Panc1 (cell line): Measurements from ENCODE around the gene FGF14. TPM values are rescaled to one million over a fixed set of nuclear protein-coding genes. Genes with fewer than 3 reads are reported as not detected.

Source experiments
- ATAC-seq: fragments of 200-7000 bp; cut with Tn5 transposase; 2 replicates; pipeline ENCODE4 v1.9.1; 2020; ENCODE audit warnings: mild to moderate bottlenecking, moderate library complexity
- BruUV-seq: library from RNA; stranded (reverse); fragments of 400-500 nt; replicated peaks from 2 replicates; lab custom pipeline; 2021; lab: Mats Ljungman, UMichigan
- CTCF ChIA-PET: fragments of 300-600 bp; sonication (Branson Sonifier 250); formaldehyde crosslinking; loops from one replicate; lab custom pipeline; 2022; ENCODE audit warnings: antibody characterized with exemption; lab: Charles Lee
- POLR2A ChIA-PET: fragments of 300-600 bp; sonication (Branson Sonifier 250); formaldehyde crosslinking; loops from one replicate; lab custom pipeline; 2022; ENCODE audit warnings: antibody characterized with exemption; lab: Charles Lee
- DNase-seq: peaks from one replicate; pipeline ENCODE4 v3.0.0-alpha.2; 2010; ENCODE audit warnings: low read depth, low spot score
- H3K27ac ChIP-seq: 2 replicates; pipeline ENCODE4 v1.5.1; 2011; ENCODE audit warnings: mild to moderate bottlenecking, low read length, inconsistent platforms
- H3K27me3 ChIP-seq: fragments of 200-500 bp; sonication (Bioruptor generic); 2 replicates; pipeline ENCODE4 v1.6.0; 2014; ENCODE audit warnings: low read length, inconsistent platforms; ENCODE audit not compliant: control insufficient read depth, insufficient read depth
- H3K36me3 ChIP-seq: fragments of 200-500 bp; sonication (Bioruptor generic); 2 replicates; pipeline ENCODE4 v1.5.1; 2014; ENCODE audit warnings: inconsistent platforms, mild to moderate bottlenecking, low read length, moderate library complexity; ENCODE audit not compliant: control insufficient read depth, insufficient read depth
- H3K4me1 ChIP-seq: 2 replicates; pipeline ENCODE4 v1.5.1; 2011; ENCODE audit warnings: inconsistent platforms, mild to moderate bottlenecking, low read length, moderate library complexity; ENCODE audit not compliant: control insufficient read depth, insufficient read depth
- H3K4me3 ChIP-seq, 2 experiments: 2 replicates each; pipeline ENCODE4 v1.5.1; 2011 to 2012; ENCODE audit warnings: low read depth in 2 of 2, low read length in 2 of 2, mild to moderate bottlenecking in 2 of 2, inconsistent platforms in 1 of 2, moderate library complexity in 1 of 2
- H3K9me3 ChIP-seq: fragments of 200-500 bp; sonication (Bioruptor generic); 2 replicates; pipeline ENCODE4 v1.5.1; 2014; ENCODE audit warnings: low read depth, mild to moderate bottlenecking, inconsistent platforms, low read length, moderate library complexity; ENCODE audit not compliant: control insufficient read depth, insufficient read depth
- CTCF ChIP-seq: fragments of 450-650 bp; IDR thresholded peaks from 2 replicates; pipeline ENCODE4 v1.5.1; 2017; ENCODE audit warnings: mild to moderate bottlenecking
- POLR2AphosphoS5 ChIP-seq: IDR thresholded peaks from 2 replicates; pipeline ENCODE4 v1.6.1; 2012; ENCODE audit warnings: mild to moderate bottlenecking, low read depth, low read length, moderate library complexity
- REST ChIP-seq, 2 experiments: IDR thresholded peaks; 2 replicates each; pipeline ENCODE4 v1.6.1; 2011 to 2012; ENCODE audit warnings: low read depth in 2 of 2, control low read depth in 1 of 2, low read length in 1 of 2, mild to moderate bottlenecking in 1 of 2, moderate library complexity in 1 of 2; ENCODE audit not compliant: insufficient read depth in 1 of 2
- SIN3A ChIP-seq: IDR thresholded peaks from 2 replicates; pipeline ENCODE4 v1.6.1; 2012; ENCODE audit warnings: low read depth, mild to moderate bottlenecking, low read length, moderate library complexity, borderline replicate concordance; ENCODE audit not compliant: insufficient read depth
- TCF7L2 ChIP-seq: IDR thresholded peaks from 2 replicates; pipeline ENCODE4 v1.6.1; 2011; ENCODE audit warnings: mild to moderate bottlenecking, low read depth, low read length, inconsistent platforms
- in situ Hi-C: cut with HindIII; loops from 2 replicates; pipeline ENCODE4 v1.10.0; 2016; ENCODE audit warnings: low sequenced_read_pairs, low pct_unique_long_range_greater_than_20kb
- intact Hi-C: fragments of 100-400 bp; cut with micrococcal nuclease; formaldehyde crosslinking; loops from one replicate; pipeline ENCODE4 v1.10.0; 2022; ENCODE audit not compliant: unreplicated experiment
- total RNA-seq: library from RNA; stranded (reverse); gene quantifications from one replicate; pipeline ENCODE4 v1.2.1, GENCODE V29; 2021; ENCODE audit not compliant: unreplicated experiment

FGF14 gene
- total RNA-seq, 1 experiment from 2014 or later: 0.03 TPM

GRCh38 chr13:101736566-101736965, 665.3 kb downstream of the FGF14 start:
- in situ Hi-C loops: no loop called here

GRCh38 chr13:101730420-101731000, 671.3 kb downstream of the FGF14 start:
- no peak overlapping the region for H3K4me3 ChIP-seq
- in situ Hi-C loops (no loop called here), intact Hi-C loops (no loop called here)
- no TSS peak for BruUV-seq
- no peak for DNase-seq
- no peaks in the 10 kb centered on the region for H3K4me1 ChIP-seq
- no peaks in the 10 kb centered on the region for H3K9me3 ChIP-seq
- no peak overlapping the region for H3K27ac ChIP-seq
- H3K36me3 ChIP-seq: no peaks in the 10 kb centered on the region
- TF ChIP-seq SIN3A (no peak), CTCF (no peak), REST (IDR thresholded peaks at IDR 0.05; ENCODE audit: insufficient read depth in 1 of 2, low read depth in 2 of 2, low read length in 1 of 2) (no peak), POLR2AphosphoS5 (no peak), TCF7L2 (no peak)
- H3K27me3 ChIP-seq: no peaks in the 10 kb centered on the region
- ChIA-PET CTCF (no interaction called here), POLR2A (no interaction called here)
- no peak for ATAC-seq

More at GRCh38 chr13:101736566-101736965, 665.3 kb downstream of the FGF14 start:
- BruUV-seq: no TSS peak
- Histone ChIP-seq H3K4me3 (no peak overlapping the region), H3K9me3 (no peaks in the 10 kb centered on the region), H3K27me3 (no peaks in the 10 kb centered on the region), H3K27ac (no peak overlapping the region), H3K4me1 (no peaks in the 10 kb centered on the region), H3K36me3 (no peaks in the 10 kb centered on the region)
- intact Hi-C loops: no loop called here
- ChIA-PET CTCF (no interaction called here), POLR2A (no interaction called here)
- DNase-seq (no peak), ATAC-seq (no peak)
- TF ChIP-seq CTCF: no peak
- TF ChIP-seq TCF7L2: no peak
- no peak for TF ChIP-seq POLR2AphosphoS5
- no peak for TF ChIP-seq SIN3A
- TF ChIP-seq REST (IDR thresholded peaks at IDR 0.05; ENCODE audit: insufficient read depth in 1 of 2, low read depth in 2 of 2, low read length in 1 of 2): no peak
